Measurements from ENCODE around the gene PATE3.

Gene PATE3, protein sequence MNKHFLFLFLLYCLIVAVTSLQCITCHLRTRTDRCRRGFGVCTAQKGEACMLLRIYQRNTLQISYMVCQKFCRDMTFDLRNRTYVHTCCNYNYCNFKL

DNA sequence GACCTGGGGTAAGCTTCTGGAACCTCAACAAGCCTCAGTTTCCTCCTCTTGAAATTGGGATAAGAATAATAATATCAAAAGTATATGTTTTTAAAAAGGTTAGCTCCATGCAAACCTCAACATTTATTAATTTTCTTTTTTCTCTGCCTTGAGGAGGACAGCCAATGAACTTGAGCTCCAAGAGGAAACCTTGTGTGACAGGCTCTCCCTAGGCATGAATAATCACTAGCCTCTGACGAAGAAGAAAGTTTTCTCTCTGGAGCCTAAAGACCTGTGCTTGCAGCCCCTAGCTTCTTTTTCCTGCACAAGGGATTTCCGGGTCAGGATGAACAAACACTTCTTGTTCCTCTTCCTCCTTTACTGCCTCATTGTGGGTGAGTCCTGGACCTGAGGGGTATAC lies at the start of gene PATE3:
Gene PATE3 (plus strand): TSS at position 301 of the 400 bp plus-strand sequence. CDS start 25 bp downstream, at position 326.
- no peak for DNase-seq (ENCODE audit: low read depth)

DNA sequence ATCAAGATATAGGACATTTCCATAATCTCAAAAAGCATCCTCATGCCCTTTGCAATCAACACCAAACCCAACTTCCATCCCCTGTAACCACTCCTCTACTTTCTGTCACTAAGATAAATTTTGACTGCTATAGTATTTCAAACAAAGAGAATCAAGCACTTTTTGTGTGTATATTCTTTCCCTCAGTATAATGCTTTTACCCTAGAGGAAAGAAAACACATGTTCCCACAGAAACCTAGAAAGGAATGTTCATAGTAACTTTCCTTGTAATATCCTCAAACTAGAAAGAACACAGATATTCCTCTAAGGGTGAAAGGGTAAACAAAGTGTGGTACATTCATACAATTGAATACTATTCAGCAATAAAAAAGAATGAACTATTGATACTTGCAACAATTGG lies 47.3 kb upstream of the PATE3 start:
- DNase-seq (ENCODE audit: low read depth) = no peak

- DNase-seq (ENCODE audit: low read depth) = no peak
Measured at GRCh38 chr11:125743681-125744080, 44.2 kb upstream of the PATE3 start.

GRCh38 chr11:125745979-125746378 lies 41.9 kb upstream of the PATE3 start, which contains the start of gene PATE1:
Gene PATE1 (plus strand): TSS chr11:125746279. CDS start chr11:125746305, 26 bp downstream.
- DNase-seq (ENCODE audit: low read depth) = no peak

GRCh38 chr11:125750629-125751028 lies 37.3 kb upstream of the PATE3 start:
- DNase-seq (ENCODE audit: low read depth) = no peak

- DNase-seq (ENCODE audit: low read depth) = no peak
Measured at GRCh38 chr11:125756050-125756449, 31.9 kb upstream of the PATE3 start.

- DNase-seq (ENCODE audit: low read depth) = no peak
Measured at GRCh38 chr11:125762445-125762844, 25.5 kb upstream of the PATE3 start.

DNA sequence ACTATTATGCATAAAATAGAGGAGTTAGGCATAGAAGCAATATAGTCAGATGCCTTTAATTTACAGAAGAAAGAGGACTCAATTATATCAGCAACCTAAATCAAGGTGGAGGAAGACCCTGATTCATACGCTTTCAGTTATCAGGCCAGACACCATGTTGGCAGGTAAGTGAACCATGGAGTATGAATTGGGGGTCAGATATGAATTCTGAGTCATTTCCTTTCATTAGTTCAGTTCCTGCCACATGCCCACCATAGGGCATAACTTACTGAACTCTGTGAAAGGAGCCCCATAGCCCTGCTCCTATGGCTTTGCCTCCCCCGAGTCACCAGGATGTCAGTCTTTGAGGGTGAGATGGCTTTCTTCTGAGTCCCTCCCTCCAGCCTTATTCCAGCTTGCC lies 24.4 kb upstream of the PATE3 start:
- no peak for DNase-seq (ENCODE audit: low read depth)

DNA sequence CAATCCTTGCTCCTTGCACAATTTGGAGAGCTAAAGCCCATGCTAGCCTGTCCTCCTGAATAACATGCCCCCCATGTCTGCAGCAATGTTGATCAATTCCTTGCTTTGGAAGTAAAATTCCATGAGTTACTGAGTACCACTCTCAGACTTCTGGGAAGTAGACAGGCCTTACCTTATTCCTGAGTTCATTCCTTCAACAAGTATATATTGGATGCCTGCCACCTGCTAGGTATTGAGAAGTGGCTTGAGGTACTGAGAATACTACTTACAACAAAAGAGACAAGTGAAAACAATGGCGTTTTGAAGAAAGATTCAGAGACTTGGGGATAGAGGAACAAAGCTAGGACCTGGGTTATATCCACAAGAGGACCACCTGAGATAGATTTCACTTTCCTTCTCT lies 21.7 kb upstream of the PATE3 start:
- no peak for DNase-seq (ENCODE audit: low read depth)

- DNase-seq (ENCODE audit: low read depth) = no peak
Measured at GRCh38 chr11:125768336-125769046, 19.4 kb upstream of the PATE3 start.

DNA sequence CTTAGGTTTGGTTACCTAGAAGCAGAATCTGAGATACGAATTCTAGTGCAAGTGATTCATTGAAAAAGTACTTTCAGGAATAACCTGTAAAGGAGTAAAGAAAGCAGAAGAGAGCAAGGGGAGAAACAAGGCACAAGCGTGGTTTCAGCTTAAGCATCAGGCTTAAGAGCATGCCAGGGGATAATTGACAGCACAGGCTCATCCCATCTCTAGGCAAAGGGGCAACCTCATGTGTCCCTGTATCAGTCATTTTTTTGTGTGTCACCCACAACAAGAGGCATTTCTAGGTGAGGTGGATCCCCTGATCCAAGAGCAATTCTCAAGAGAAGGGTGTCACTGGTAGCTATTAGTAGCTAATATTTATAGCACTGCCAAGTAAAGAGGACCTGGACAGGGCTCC lies 17.3 kb upstream of the PATE3 start:
- DNase-seq (ENCODE audit: low read depth) = no peak

GRCh38 chr11:125772834-125773505 lies 15.0 kb upstream of the PATE3 start:
- no peak for DNase-seq (ENCODE audit: low read depth)

DNA sequence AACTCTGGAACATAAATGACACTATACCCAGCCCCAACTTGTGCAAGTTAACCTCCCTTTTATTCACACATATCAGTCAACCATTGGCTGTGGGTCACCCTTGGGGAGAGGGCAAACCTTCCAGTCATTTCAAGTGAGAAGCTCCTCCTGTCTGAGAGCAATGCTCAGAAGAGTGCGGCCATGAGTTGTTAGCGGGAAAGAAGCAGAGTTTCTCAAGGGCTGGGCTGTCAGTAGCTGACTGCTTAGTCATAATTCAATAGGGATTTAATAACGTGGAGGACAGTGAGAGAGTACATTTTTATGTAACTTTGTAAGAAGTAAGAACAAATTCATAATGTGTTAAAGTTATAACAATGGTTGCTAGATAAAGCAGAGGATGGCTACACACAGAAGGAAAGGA lies 14.4 kb upstream of the PATE3 start:
- DNase-seq (ENCODE audit: low read depth) = no peak

- no peak for DNase-seq (ENCODE audit: low read depth)
Measured at GRCh38 chr11:125777309-125777708, 10.6 kb upstream of the PATE3 start.

DNA sequence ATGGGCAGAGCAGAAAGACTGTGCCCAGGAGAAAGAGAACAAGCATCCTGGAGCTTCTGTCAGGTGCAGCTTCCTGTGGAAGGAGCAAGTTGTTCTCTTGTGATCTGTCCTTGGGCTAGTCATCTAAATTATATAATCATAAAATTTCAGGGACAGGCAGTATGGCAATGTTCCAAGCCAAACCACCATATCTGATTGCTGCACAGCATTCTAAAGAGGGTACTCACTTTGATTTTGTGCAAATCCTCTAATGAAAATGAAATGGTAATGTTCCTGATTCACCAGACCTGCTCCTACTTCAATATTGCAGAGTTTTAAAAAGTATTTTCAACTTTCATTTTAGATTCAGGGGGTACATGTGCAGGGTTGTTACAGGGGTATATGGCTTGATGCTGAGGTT lies 9.2 kb upstream of the PATE3 start, which contains the start of gene PATE2:
Gene PATE2 (minus strand): TSS at position 101 of the 400 bp plus-strand sequence. CDS start 55 bp downstream, at position 46.
- DNase-seq (ENCODE audit: low read depth) = no peak

- no peak for DNase-seq (ENCODE audit: low read depth)
Measured at GRCh38 chr11:125784678-125785077, 3.2 kb upstream of the PATE3 start.

- DNase-seq (ENCODE audit: low read depth) = no peak
Measured at GRCh38 chr11:125790825-125791224, 2.9 kb downstream of the PATE3 start.

- no peak for DNase-seq (ENCODE audit: low read depth)
Measured at GRCh38 chr11:125797641-125798040, 9.7 kb downstream of the PATE3 start.

GRCh38 chr11:125799808-125800207 lies 11.9 kb downstream of the PATE3 start:
- no peak for DNase-seq (ENCODE audit: low read depth)

DNA sequence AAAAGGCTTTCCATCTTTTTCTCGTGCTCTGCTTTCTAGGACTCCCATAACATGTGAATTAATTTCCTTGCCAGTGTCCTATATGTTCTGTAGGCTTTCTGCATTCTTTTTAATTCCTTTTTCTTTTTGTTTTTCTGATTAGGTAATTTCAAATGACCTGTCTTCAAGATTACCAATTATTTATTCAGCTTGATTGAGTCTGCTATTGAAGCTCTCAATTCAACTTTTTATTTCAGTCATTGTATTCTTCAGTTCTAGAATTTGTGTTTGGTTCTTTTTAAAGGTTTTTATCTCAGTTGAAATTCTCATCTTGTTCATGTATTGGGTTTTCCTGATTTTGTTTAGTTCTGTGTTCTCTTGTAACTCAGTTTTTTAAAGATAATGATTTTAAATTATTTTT lies 14.5 kb downstream of the PATE3 start:
- DNase-seq (ENCODE audit: low read depth) = no peak

DNA sequence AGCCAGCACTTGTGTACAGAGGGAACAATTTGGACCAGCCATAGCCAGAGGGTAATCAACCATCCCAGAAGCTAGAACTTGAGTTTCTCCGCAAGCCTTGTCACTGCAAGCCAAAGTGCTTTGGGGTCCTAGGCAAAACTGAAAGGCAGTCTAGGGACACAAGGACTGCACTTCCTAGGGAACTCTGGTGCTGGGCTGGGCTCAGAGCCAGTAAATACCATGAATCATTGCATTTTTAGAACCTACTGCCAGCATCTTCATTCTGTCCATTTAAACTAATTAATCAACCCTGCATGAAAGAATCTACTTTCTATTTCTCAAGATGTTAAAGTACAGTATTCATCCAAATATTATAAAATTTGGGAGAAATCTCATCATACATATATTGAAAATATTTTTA lies 20.0 kb downstream of the PATE3 start:
- no peak for DNase-seq (ENCODE audit: low read depth)

GRCh38 chr11:125833016-125833415 lies 45.1 kb downstream of the PATE3 start, which contains the start of gene PATE4:
Gene PATE4 (plus strand): TSS chr11:125833316. CDS start chr11:125833360, 44 bp downstream.
- no peak for DNase-seq (ENCODE audit: low read depth)

DNA sequence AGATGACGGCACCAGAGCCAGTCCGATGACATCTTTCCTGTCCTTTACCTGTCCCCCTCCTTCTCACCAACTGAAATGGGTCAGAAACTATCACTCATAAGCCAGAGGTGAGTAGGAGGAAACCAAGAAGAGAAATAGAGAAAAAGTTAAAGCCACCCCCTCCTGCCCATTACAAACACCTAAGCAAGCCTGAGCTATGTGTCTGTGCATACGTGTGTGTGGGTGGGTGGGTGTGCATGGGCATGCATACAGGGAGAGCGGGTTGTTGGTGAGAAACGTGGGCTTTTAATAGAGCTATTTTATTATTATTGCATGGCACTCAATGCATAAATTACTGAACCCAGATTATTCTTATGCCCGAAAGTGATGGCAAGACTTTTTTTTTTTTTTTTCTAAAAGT lies 47.8 kb downstream of the PATE3 start:
- no peak for DNase-seq (ENCODE audit: low read depth)
